Breast epithelium (tissue), 3 donors: ENCODE results near the gene DZIP1.

Source experiments
- POLR2A ChIP-seq: fragments of 450-650 bp; IDR thresholded peaks from one replicate; pipeline ENCODE4 v1.6.1; 2016; ENCODE audit warnings: antibody characterized with exemption, mild to moderate bottlenecking, moderate library complexity
- POLR2AphosphoS5 ChIP-seq, 3 donors: sonication (generic); formaldehyde crosslinking; IDR thresholded peaks; one replicate each; pipeline ENCODE4 v1.6.1; 2017; ENCODE audit warnings: antibody characterized with exemption in 3 of 3
- TF ChIP-seq, protein P1 (sequence below), 3 donors: fragments of 450-650 bp; IDR thresholded peaks; one replicate each; pipeline ENCODE4 v1.5.1; 2016 to 2017; ENCODE audit warnings: antibody characterized with exemption in 3 of 3, mild to moderate bottlenecking in 3 of 3, moderate library complexity in 3 of 3

DNA sequence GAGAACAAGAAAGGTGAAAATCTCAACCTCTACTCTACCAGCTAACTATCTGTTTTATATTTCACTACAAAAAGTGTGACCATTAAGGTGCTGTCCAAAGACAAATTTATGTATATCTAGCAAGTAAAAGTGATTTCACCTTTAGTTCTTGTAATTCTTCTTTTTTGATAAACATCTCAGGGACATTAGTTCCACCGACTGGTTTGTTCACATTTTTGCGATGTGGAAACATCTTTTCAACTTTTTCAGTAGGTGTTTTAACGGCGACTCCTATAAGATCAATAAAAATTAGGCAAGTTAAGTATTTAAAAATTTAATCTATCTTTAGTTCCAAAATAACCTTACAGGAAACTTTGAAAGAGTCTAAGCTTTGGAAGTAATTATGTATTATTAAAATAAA lies 58.6 kb downstream of the DZIP1 start:
- TF ChIP-seq POLR2AphosphoS5 (IDR thresholded peaks at IDR 0.05) = no peak
- TF ChIP-seq, protein P1, sequence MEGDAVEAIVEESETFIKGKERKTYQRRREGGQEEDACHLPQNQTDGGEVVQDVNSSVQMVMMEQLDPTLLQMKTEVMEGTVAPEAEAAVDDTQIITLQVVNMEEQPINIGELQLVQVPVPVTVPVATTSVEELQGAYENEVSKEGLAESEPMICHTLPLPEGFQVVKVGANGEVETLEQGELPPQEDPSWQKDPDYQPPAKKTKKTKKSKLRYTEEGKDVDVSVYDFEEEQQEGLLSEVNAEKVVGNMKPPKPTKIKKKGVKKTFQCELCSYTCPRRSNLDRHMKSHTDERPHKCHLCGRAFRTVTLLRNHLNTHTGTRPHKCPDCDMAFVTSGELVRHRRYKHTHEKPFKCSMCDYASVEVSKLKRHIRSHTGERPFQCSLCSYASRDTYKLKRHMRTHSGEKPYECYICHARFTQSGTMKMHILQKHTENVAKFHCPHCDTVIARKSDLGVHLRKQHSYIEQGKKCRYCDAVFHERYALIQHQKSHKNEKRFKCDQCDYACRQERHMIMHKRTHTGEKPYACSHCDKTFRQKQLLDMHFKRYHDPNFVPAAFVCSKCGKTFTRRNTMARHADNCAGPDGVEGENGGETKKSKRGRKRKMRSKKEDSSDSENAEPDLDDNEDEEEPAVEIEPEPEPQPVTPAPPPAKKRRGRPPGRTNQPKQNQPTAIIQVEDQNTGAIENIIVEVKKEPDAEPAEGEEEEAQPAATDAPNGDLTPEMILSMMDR (IDR thresholded peaks at IDR 0.05) = no peak
- no peak for TF ChIP-seq POLR2A
